Measurements from ENCODE around the gene TAAR8.
"Not testable (repeated sequence)": the region's sequence is repeated elsewhere in the genome, so short reads cannot be mapped to it uniquely, and the experiment has no call there.

Gene TAAR8

DNA sequence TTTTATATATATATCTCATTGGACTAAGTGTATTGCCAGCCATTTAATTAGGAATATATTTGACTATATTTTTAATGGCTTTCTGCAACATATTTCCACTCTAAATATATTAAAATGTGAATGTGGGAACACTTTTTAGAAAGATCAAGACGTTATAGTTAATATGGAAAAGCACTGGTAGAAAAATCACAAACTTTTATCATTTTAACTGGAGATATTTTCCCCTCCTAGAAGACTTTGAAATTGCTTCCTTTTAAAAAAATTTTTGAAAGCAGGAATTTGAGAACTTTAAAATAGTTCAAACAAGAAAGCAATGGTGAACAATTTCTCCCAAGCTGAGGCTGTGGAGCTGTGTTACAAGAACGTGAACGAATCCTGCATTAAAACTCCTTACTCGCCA is 14.5 kb upstream of the TAAR8 start, which contains the start of gene TAAR9:
Gene TAAR9 (plus strand): TSS at position 301 of the 400 bp plus-strand sequence. CDS start 13 bp downstream, at position 314.
- TF ChIP-seq, protein P1, sequence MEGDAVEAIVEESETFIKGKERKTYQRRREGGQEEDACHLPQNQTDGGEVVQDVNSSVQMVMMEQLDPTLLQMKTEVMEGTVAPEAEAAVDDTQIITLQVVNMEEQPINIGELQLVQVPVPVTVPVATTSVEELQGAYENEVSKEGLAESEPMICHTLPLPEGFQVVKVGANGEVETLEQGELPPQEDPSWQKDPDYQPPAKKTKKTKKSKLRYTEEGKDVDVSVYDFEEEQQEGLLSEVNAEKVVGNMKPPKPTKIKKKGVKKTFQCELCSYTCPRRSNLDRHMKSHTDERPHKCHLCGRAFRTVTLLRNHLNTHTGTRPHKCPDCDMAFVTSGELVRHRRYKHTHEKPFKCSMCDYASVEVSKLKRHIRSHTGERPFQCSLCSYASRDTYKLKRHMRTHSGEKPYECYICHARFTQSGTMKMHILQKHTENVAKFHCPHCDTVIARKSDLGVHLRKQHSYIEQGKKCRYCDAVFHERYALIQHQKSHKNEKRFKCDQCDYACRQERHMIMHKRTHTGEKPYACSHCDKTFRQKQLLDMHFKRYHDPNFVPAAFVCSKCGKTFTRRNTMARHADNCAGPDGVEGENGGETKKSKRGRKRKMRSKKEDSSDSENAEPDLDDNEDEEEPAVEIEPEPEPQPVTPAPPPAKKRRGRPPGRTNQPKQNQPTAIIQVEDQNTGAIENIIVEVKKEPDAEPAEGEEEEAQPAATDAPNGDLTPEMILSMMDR (IDR thresholded peaks at IDR 0.05; ENCODE audit: insufficient read depth, low read depth, low read length, missing control alignments): no peak
- DNase-seq (ENCODE audit: low read depth): no peak
- H3K4me3 ChIP-seq (ENCODE audit: low read depth, low read length): no peak within 1 kb of the TSS

DNA sequence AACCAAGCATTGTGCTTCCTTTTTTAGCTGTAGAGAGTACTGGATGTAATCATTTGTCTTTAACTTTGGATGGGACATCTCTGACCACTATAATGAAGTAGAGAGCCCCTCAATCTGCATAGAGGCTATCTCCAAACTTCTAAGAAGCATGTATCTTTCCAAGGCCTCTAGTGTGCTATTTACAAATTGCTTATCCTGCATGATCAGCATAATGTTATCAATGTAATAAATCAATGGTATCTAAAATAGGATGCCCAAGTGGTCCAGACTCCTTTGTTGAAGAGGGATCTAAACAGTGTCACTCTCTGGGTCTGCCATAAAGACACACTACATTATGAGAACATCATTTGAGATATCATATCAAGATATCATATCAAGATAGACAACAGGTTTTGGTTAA is 7.6 kb upstream of the TAAR8 start:
- H3K4me3 ChIP-seq (ENCODE audit: low read depth, low read length): no peak overlapping the region
- TF ChIP-seq, protein P1 (IDR thresholded peaks at IDR 0.05; ENCODE audit: insufficient read depth, low read depth, low read length, missing control alignments): no peak
- no peak for DNase-seq (ENCODE audit: low read depth)

DNA sequence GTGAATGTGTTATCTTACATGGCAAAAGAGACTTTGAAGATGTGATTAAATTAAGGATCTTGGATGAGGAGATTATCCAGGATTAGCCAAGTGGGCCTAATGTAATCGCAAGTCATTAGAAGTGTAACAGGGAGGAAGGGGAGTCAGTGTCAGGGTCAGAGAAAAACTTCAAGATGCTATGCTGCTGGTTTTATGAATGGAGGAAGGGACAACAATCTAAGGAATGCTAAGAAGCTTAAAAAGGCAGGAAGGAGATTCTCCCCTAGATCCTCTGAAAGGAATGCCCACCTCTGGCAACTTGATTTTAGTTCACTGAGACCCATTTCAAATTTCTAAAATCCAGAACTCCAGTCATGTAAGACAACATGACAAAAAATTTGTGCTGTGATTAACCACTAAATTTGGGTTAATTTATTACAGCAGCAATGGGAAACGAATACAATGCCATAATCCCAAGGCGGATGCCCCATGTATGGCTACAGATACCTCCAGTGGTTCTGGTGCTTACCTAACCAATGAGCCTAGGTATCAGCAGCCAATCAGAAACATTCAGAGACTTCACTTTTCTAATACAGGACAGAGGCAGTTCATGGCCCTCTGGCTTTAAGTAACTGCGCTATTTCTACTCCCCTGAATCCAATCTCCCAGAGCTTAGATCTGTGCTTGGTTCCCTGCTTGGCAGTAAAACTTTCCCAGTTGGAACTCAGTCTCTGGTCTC is 3.6 kb upstream of the TAAR8 start:
- TF ChIP-seq, protein P1 (IDR thresholded peaks at IDR 0.05; ENCODE audit: insufficient read depth, low read depth, low read length, missing control alignments): no peak
- H3K4me3 ChIP-seq (ENCODE audit: low read depth, low read length): no peak overlapping the region
- no peak for DNase-seq (ENCODE audit: low read depth)

DNA sequence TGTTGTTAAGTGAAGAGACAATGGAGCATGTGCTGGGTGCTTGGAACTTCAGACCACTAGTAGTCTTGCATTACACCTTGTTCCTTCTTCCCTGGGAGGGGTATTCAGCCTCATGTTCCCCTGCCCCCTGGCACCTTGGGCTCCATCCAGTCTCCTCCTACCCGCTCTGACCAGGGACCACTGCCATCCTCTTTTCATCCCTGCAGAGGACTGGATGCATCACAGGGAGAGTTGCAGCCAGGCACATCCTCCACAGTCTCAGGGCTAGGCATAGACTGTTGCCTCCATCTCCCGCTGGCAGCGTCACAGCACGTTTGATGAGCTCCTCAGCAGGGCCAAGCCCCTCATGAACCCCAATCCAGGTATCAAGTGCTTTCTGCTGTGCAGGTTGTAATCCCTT is 1.3 kb upstream of the TAAR8 start:
- TF ChIP-seq, protein P1 (IDR thresholded peaks at IDR 0.05; ENCODE audit: insufficient read depth, low read depth, low read length, missing control alignments): no peak
- DNase-seq (ENCODE audit: low read depth): no peak
- no peak overlapping the region for H3K4me3 ChIP-seq (ENCODE audit: low read depth, low read length)

DNA sequence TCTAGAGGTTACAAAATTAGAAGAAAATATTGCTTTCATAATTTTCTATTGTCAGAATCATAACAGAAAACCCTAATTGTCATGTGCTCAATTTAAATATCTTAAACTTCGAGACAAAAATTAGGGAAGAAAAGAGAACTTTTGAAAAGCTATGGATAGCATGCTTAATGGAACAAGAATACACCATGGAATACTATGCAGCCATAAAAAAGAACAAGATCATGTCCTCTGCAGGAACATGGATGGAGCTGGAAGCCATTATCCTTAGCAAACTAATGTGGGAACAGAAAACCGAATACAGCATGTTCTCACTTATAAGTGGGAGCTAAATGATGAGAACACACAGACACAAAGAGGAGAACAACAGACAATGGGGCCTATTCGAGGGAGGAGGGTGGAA is 7.6 kb downstream of the TAAR8 start:
- not testable (repeated sequence) for H3K4me3 ChIP-seq (ENCODE audit: low read depth, low read length); DNase-seq (ENCODE audit: low read depth)

DNA sequence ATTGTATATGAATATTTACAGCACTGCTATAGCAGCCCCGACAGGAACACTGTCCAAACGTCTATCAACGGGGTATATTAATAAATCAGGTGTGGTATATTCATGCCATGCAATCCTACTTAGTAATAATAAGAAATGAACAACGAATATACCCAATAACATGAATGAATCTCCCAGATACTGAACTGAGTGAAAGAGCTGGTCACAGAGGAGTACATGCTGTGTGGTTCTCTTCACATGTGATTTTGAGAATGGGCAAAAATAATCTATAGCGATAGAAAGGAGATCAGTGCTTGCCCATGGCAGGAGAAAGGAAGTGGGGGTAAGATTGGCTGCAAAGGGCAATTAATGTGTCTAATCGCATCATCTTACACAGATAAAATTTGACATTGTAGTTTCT is 13.9 kb downstream of the TAAR8 start:
- DNase-seq (ENCODE audit: low read depth): no peak
- TF ChIP-seq, protein P1 (IDR thresholded peaks at IDR 0.05; ENCODE audit: insufficient read depth, low read depth, low read length, missing control alignments): no peak
- H3K4me3 ChIP-seq (ENCODE audit: low read depth, low read length): no peak overlapping the region

DNA sequence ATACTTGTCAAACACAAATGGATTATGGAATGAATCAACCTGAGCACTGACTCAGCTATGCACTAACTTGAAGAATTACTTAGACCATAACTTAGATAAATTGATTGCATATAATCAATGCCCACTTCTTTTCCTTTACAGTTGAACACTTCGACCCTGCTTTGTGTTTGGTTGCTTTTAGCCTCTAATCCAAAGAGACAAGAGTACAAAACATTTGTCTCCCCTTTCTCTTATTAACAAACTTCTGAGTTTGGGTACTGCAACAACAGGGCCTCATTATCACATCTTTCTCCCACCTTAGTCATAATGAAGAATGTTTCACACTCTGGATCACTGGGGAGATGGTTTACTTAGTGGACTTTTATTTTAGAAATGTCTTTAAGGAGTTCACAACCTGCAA is 15.1 kb downstream of the TAAR8 start:
- no peak overlapping the region for H3K4me3 ChIP-seq (ENCODE audit: low read depth, low read length)
- TF ChIP-seq, protein P1 (IDR thresholded peaks at IDR 0.05; ENCODE audit: insufficient read depth, low read depth, low read length, missing control alignments): no peak
- DNase-seq (ENCODE audit: low read depth): no peak
